Fibroblast of skin of right quadriceps (primary cell): ENCODE measurements around the gene SH2B3.
"Not testable (repeated sequence)": the region's sequence is repeated elsewhere in the genome, so short reads cannot be mapped to it uniquely, and the experiment has no call there.

Experiments used
- DNase-seq: peaks from one replicate; pipeline ENCODE4 v3.0.0-alpha.2; 2013

Gene SH2B3

GRCh38 chr12:111445726-111446581 is 40.2 kb downstream of the SH2B3 start:
- no peak for DNase-seq

- no peak for DNase-seq
These were observed 41.2 kb downstream of the SH2B3 start for GRCh38 chr12:111446631-111447570.

- no peak for DNase-seq
These were observed 42.0 kb downstream of the SH2B3 start for GRCh38 chr12:111447571-111448265.

GRCh38 chr12:111448266-111448830 is 42.6 kb downstream of the SH2B3 start:
- DNase-seq: no peak

GRCh38 chr12:111448846-111449790 is 43.4 kb downstream of the SH2B3 start:
- no peak for DNase-seq

GRCh38 chr12:111450676-111451075 is 45.0 kb downstream of the SH2B3 start:
- no peak for DNase-seq

- no peak for DNase-seq
These were observed 45.5 kb downstream of the SH2B3 start for GRCh38 chr12:111451232-111451631.

GRCh38 chr12:111451649-111452129 is 46.0 kb downstream of the SH2B3 start:
- peak; percentile 52 for DNase-seq

GRCh38 chr12:111453071-111453989 is 47.6 kb downstream of the SH2B3 start:
- no peak for DNase-seq

GRCh38 chr12:111454311-111454710 is 48.6 kb downstream of the SH2B3 start:
- DNase-seq: no peak

- DNase-seq: no peak
These were observed 49.2 kb downstream of the SH2B3 start for GRCh38 chr12:111454716-111455447.

- peak; percentile 60 for DNase-seq
These were observed 50.0 kb downstream of the SH2B3 start for GRCh38 chr12:111455448-111456320.

GRCh38 chr12:111457071-111457470 is 51.3 kb downstream of the SH2B3 start:
- no peak for DNase-seq

- no peak for DNase-seq
These were observed 51.9 kb downstream of the SH2B3 start for GRCh38 chr12:111457577-111457976.

- no peak for DNase-seq
These were observed 52.9 kb downstream of the SH2B3 start for GRCh38 chr12:111458546-111459172.

- DNase-seq: not testable (repeated sequence)
These were observed 54.4 kb downstream of the SH2B3 start for GRCh38 chr12:111460111-111460510.

GRCh38 chr12:111462210-111462769 is 56.6 kb downstream of the SH2B3 start:
- DNase-seq: peak; percentile 90
